IMR-90 (cell line): ENCODE data around the gene PCBD1. TPM values are rescaled to one million over a fixed set of nuclear protein-coding genes. Genes with fewer than 3 reads are reported as not detected.

Experiments
- ATAC-seq: fragments of 200-7000 bp; cut with Tn5 transposase; 2 replicates; pipeline ENCODE4 v1.9.1; 2020; ENCODE audit warnings: low read depth, mild to moderate bottlenecking, moderate library complexity
- BruUV-seq: library from RNA; stranded (reverse); fragments of 400-500 nt; replicated peaks from 2 replicates; lab custom pipeline; 2021; lab: Mats Ljungman, UMichigan
- CTCF ChIA-PET: fragments of 300-600 bp; formaldehyde crosslinking; extraction: SDS; loops from one replicate; lab custom pipeline; 2021; ENCODE audit warnings: antibody characterized with exemption; lab: Yijun Ruan, JAX
- POLR2A ChIA-PET: fragments of 300-600 bp; sonication (Branson Sonifier 250); formaldehyde crosslinking; loops from one replicate; lab custom pipeline; 2022; ENCODE audit warnings: antibody characterized with exemption; ENCODE audit not compliant: unreplicated experiment; lab: Charles Lee
- DNase-seq: peaks from one replicate; pipeline ENCODE4 v3.0.0; 2013
- H2AFZ ChIP-seq: replicated peaks from 2 replicates; pipeline ENCODE3; 2013; ENCODE audit warnings: low read length, mild to moderate bottlenecking; ENCODE audit not compliant: poor library complexity
- H2AK5ac ChIP-seq: 2 replicates; pipeline ENCODE4 v1.6.1; 2013; ENCODE audit warnings: low read depth, low read length, inconsistent platforms
- H2AK9ac ChIP-seq: replicated peaks from 2 replicates; pipeline ENCODE3; 2013; ENCODE audit warnings: mild to moderate bottlenecking, low read depth, low read length, moderate library complexity; ENCODE audit not compliant: poor library complexity
- H2BK120ac ChIP-seq: 2 replicates; pipeline ENCODE4 v1.6.1; 2013; ENCODE audit warnings: low read depth, low read length, inconsistent platforms
- H2BK15ac ChIP-seq: 3 replicates; pipeline ENCODE4 v1.6.1; 2013; ENCODE audit warnings: low read depth, low read length, inconsistent platforms
- H2BK20ac ChIP-seq: 2 replicates; pipeline ENCODE4 v1.6.1; 2013; ENCODE audit warnings: low read depth, mild to moderate bottlenecking, inconsistent platforms, low read length, moderate library complexity
- H2BK5ac ChIP-seq: 2 replicates; pipeline ENCODE4 v1.6.1; 2013; ENCODE audit warnings: mild to moderate bottlenecking, low read depth, low read length, inconsistent platforms; ENCODE audit not compliant: poor library complexity, severe bottlenecking
- H3K14ac ChIP-seq: replicated peaks from 2 replicates; pipeline ENCODE4 v1.6.1; 2013; ENCODE audit warnings: low read depth, low read length, inconsistent platforms
- H3K18ac ChIP-seq: 2 replicates; pipeline ENCODE4 v1.6.1; 2013; ENCODE audit warnings: low read depth, low read length, control low read depth
- H3K23ac ChIP-seq: 2 replicates; pipeline ENCODE4 v1.6.1; 2013; ENCODE audit warnings: low read depth, low read length, inconsistent platforms
- H3K27ac ChIP-seq: 2 replicates; pipeline ENCODE4 v1.5.1; 2013; ENCODE audit warnings: mild to moderate bottlenecking, control low read depth, low read length; ENCODE audit not compliant: insufficient read depth
- H3K27me3 ChIP-seq: 2 replicates; pipeline ENCODE4 v1.6.1; 2013; ENCODE audit warnings: low read length; ENCODE audit not compliant: control insufficient read depth, insufficient read depth
- H3K36me3 ChIP-seq: 2 replicates; pipeline ENCODE4 v1.6.1; 2013; ENCODE audit warnings: low read length, mixed read lengths; ENCODE audit not compliant: control insufficient read depth, insufficient read depth
- H3K4ac ChIP-seq: 2 replicates; pipeline ENCODE4 v1.6.1; 2013; ENCODE audit warnings: low read depth, low read length, inconsistent platforms
- H3K4me1 ChIP-seq: 2 replicates; pipeline ENCODE4 v1.6.1; 2013; ENCODE audit warnings: low read length, mixed read lengths; ENCODE audit not compliant: control insufficient read depth, insufficient read depth
- H3K4me2 ChIP-seq: 2 replicates; pipeline ENCODE4 v1.6.1; 2013; ENCODE audit warnings: low read depth, mild to moderate bottlenecking, control low read depth, low read length, moderate library complexity
- H3K4me3 ChIP-seq: 2 replicates; pipeline ENCODE4 v1.5.1; 2013; ENCODE audit warnings: low read depth, mild to moderate bottlenecking, control low read depth, low read length, moderate library complexity; ENCODE audit not compliant: insufficient read depth
- H3K56ac ChIP-seq: 2 replicates; pipeline ENCODE4 v1.6.1; 2013; ENCODE audit warnings: low read length, inconsistent platforms; ENCODE audit not compliant: insufficient read depth; ENCODE audit errors: extremely low read depth
- H3K79me1 ChIP-seq, 2 experiments: 2 replicates each; pipeline ENCODE4 v1.6.1; 2013; ENCODE audit warnings: low read length in 2 of 2, inconsistent platforms in 1 of 2, low read depth in 1 of 2
- H3K9ac ChIP-seq: 2 replicates; pipeline ENCODE4 v1.6.1; 2013; ENCODE audit warnings: low read depth, low read length, control low read depth
- H3K9me1 ChIP-seq: 2 replicates; pipeline ENCODE4 v1.6.1; 2013; ENCODE audit warnings: low read length, inconsistent platforms; ENCODE audit not compliant: insufficient read depth
- H3K9me3 ChIP-seq: 2 replicates; pipeline ENCODE4 v1.6.1; 2013; ENCODE audit warnings: low read length; ENCODE audit not compliant: control insufficient read depth, insufficient read depth
- H4K20me1 ChIP-seq: 2 replicates; pipeline ENCODE4 v1.6.1; 2013; ENCODE audit warnings: low read length, inconsistent platforms; ENCODE audit not compliant: insufficient read depth
- H4K5ac ChIP-seq: 2 replicates; pipeline ENCODE4 v1.6.1; 2013; ENCODE audit warnings: mild to moderate bottlenecking, low read depth, low read length, control low read depth
- H4K8ac ChIP-seq, 2 experiments: 2 replicates each; pipeline ENCODE4 v1.6.1; 2013; ENCODE audit warnings: low read depth in 2 of 2, low read length in 2 of 2, control low read depth in 1 of 2, inconsistent platforms in 1 of 2
- H4K91ac ChIP-seq: 2 replicates; pipeline ENCODE4 v1.6.1; 2013; ENCODE audit warnings: low read depth, low read length, inconsistent platforms; ENCODE audit not compliant: insufficient read depth
- BHLHE40 ChIP-seq: fragments of 150-350 bp; IDR thresholded peaks from 2 replicates; pipeline ENCODE4 v1.6.1; 2016; ENCODE audit warnings: mild to moderate bottlenecking, low read depth, low read length
- CEBPB ChIP-seq: IDR thresholded peaks from 2 replicates; pipeline ENCODE4 v1.6.1; 2012; ENCODE audit warnings: low read depth, low read length, improper control_type of control experiment
- CTCF ChIP-seq: conservative IDR thresholded peaks from 2 replicates; pipeline ENCODE4 v1.5.1; 2012; ENCODE audit warnings: mild to moderate bottlenecking, low read depth, low read length, improper control_type of control experiment
- MXI1 ChIP-seq: IDR thresholded peaks from 2 replicates; pipeline ENCODE4 v1.6.1; 2012; ENCODE audit warnings: low read depth, mild to moderate bottlenecking, low read length, moderate library complexity, borderline replicate concordance
- RCOR1 ChIP-seq: IDR thresholded peaks from 2 replicates; pipeline ENCODE4 v1.6.1; 2012; ENCODE audit warnings: mild to moderate bottlenecking, low read length, improper control_type of control experiment; ENCODE audit not compliant: insufficient replicate concordance
- SMC3 ChIP-seq: fragments of 150-350 bp; IDR thresholded peaks from 2 replicates; pipeline ENCODE4 v1.6.1; 2016; ENCODE audit warnings: low read depth, mild to moderate bottlenecking, antibody characterized with exemption, low read length, moderate library complexity
- WGBS, 2 experiments: methylation state at CpG; one replicate each; pipeline versions ENCODE4 v1.1.5 to v1.1.7; 2013; ENCODE audit warnings: missing lambda C conversion rate in 2 of 2; ENCODE audit not compliant: insufficient read length in 1 of 2; ENCODE audit errors: extremely low coverage in 2 of 2; 5-methylcytosine and 5-hydroxymethylcytosine counted together
- dilution Hi-C: fragments of 300-500 bp; cut with HindIII; formaldehyde crosslinking; loops from one replicate; pipeline ENCODE4 v1.14.3; 2018; ENCODE audit warnings: low sequenced_read_pairs; ENCODE audit not compliant: unreplicated experiment
- in situ Hi-C: fragments of 300-500 bp; cut with MboI; formaldehyde crosslinking; loops from 3 replicates; pipeline ENCODE4 v1.14.3; 2019; ENCODE audit warnings: low sequenced_read_pairs, inconsistent platforms, mixed read lengths
- intact Hi-C: fragments of 100-400 bp; cut with micrococcal nuclease; formaldehyde crosslinking; loops from 2 replicates; pipeline ENCODE4 v1.10.0; 2022
- polyA plus RNA-seq, 3 experiments: library from polyadenylated mRNA; depleted of rRNA; stranded (reverse); fragments of >200 nt; gene quantifications; 2 replicates each; pipeline ENCODE4 v1.2.3, GENCODE V29; 2012; ENCODE audit warnings: low replicate concordance in 1 of 3
- total RNA-seq: library from RNA; depleted of rRNA; stranded (reverse); fragments of >200 nt; gene quantifications from 2 replicates; pipeline ENCODE4 v1.2.3, GENCODE V29; 2012
- TF ChIP-seq, protein P1 (sequence below): fragments of 150-350 bp; IDR thresholded peaks from 2 replicates; pipeline ENCODE4 v1.6.1; 2016; ENCODE audit warnings: low read depth, mild to moderate bottlenecking, low read length, moderate library complexity, borderline replicate concordance

PCBD1 gene
- total and polyA plus RNA-seq, 2 of the 4 experiments (the other 2 are of a cell fraction): 15.8 to 31.6 TPM

- ATAC-seq: no peak
- WGBS, 2 experiments: 100% methylated on average over 2 of the region's 9 CpGs; no CpG with 5 or more reads in 1 of the 2 experiments
- intact Hi-C loops: no loop called here
- in situ Hi-C loops: no loop called here
- BruUV-seq: no TSS peak
- no peaks in the 10 kb centered on the region; the same call in 1 of the 2 replicates for H4K20me1 ChIP-seq
- H3K27ac ChIP-seq: no peak overlapping the region
- no peaks in the 10 kb centered on the region for H3K9me1 ChIP-seq
- dilution Hi-C loops: no loop called here
- no peak overlapping the region for H3K23ac ChIP-seq
- no peak overlapping the region for H3K4ac ChIP-seq
- no peaks in the 10 kb centered on the region for H3K79me1 ChIP-seq
- ChIA-PET POLR2A (no interaction called here), CTCF (interaction anchor here (1.2 kb wide), 1 partner anchor 9 kb away, joined by 3 read pairs; no protein-coding TSS in a partner anchor)
- H3K56ac ChIP-seq: no peak overlapping the region
- H4K91ac ChIP-seq: no peak overlapping the region
- no peak for TF ChIP-seq MXI1
- TF ChIP-seq SMC3: no peak
- TF ChIP-seq RCOR1: no peak
- TF ChIP-seq CEBPB: no peak
- TF ChIP-seq BHLHE40: no peak
- no peak for TF ChIP-seq CTCF
- TF ChIP-seq, protein P1, sequence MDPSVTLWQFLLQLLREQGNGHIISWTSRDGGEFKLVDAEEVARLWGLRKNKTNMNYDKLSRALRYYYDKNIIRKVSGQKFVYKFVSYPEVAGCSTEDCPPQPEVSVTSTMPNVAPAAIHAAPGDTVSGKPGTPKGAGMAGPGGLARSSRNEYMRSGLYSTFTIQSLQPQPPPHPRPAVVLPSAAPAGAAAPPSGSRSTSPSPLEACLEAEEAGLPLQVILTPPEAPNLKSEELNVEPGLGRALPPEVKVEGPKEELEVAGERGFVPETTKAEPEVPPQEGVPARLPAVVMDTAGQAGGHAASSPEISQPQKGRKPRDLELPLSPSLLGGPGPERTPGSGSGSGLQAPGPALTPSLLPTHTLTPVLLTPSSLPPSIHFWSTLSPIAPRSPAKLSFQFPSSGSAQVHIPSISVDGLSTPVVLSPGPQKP: no peak
- H2BK20ac ChIP-seq: no peak overlapping the region
- no peak overlapping the region for H2AK5ac ChIP-seq
- no peak overlapping the region for H3K4me2 ChIP-seq
- H4K8ac ChIP-seq: no peak overlapping the region
- no peak overlapping the region for H3K9ac ChIP-seq
- no peak overlapping the region for H3K18ac ChIP-seq
- no peak overlapping the region for H2AK9ac ChIP-seq
- peaks cover 70% of the 10 kb centered on the region; the same call in 1 of the 2 replicates for H3K27me3 ChIP-seq
- H3K36me3 ChIP-seq: no peaks in the 10 kb centered on the region
- no peak overlapping the region for H4K5ac ChIP-seq
- H3K4me3 ChIP-seq: no peak overlapping the region
- H3K9me3 ChIP-seq: no peaks in the 10 kb centered on the region
- H2AFZ ChIP-seq: no peak overlapping the region
- no peak overlapping the region for H3K14ac ChIP-seq
- no peaks in the 10 kb centered on the region for H3K4me1 ChIP-seq
- no peak overlapping the region for H2BK120ac ChIP-seq
- no peak overlapping the region for H2BK15ac ChIP-seq
- DNase-seq: no peak
- H2BK5ac ChIP-seq: no peak overlapping the region
Measured at GRCh38 chr10:70915806-70916205, 27.4 kb upstream of the PCBD1 start.
